AG04450 (cell line): ENCODE measurements around the gene SBNO1. TPM values are rescaled to one million over a fixed set of nuclear protein-coding genes. Genes with fewer than 3 reads are reported as not detected.
"Not testable (repeated sequence)": the region's sequence is repeated elsewhere in the genome, so short reads cannot be mapped to it uniquely, and the experiment has no call there.

Experiments used
- CTCF ChIA-PET: fragments of 300-600, 350-600 bp; formaldehyde crosslinking; extraction: SDS; loops from one replicate; lab custom pipeline; 2022; ENCODE audit warnings: antibody characterized with exemption, inconsistent platforms; lab: Charles Lee
- POLR2A ChIA-PET: fragments of 350-600 bp; formaldehyde crosslinking; extraction: SDS; loops from one replicate; lab custom pipeline; 2021; ENCODE audit warnings: antibody characterized with exemption, inconsistent platforms; lab: Yijun Ruan, JAX
- DNase-seq: peaks from one replicate; pipeline ENCODE4 v3.0.0-alpha.2; 2011; ENCODE audit warnings: low read depth, low spot score
- H3K27ac ChIP-seq: one replicate; pipeline ENCODE4 v1.5.1; 2012; ENCODE audit warnings: low read depth, low read length, control low read depth
- H3K27me3 ChIP-seq: one replicate; pipeline ENCODE4 v1.6.0; 2012; ENCODE audit warnings: low read length; ENCODE audit not compliant: control insufficient read depth, insufficient read depth
- H3K4me3 ChIP-seq: 2 replicates; pipeline ENCODE4 v1.5.1; 2011; ENCODE audit warnings: mild to moderate bottlenecking, low read depth, low read length, control low read depth
- H3K9me3 ChIP-seq: 2 replicates; pipeline ENCODE4 v1.5.1; 2012; ENCODE audit warnings: low read length; ENCODE audit not compliant: control insufficient read depth, insufficient read depth
- polyA plus RNA-seq: library from polyadenylated mRNA; depleted of rRNA; stranded (reverse); fragments of >200 nt; gene quantifications from 2 replicates; pipeline ENCODE4 v1.2.3, GENCODE V29; 2011
- TF ChIP-seq, protein P1 (sequence below): IDR thresholded peaks from 2 replicates; pipeline ENCODE4 v1.5.1; 2011; ENCODE audit warnings: low read depth, low read length, control low read depth, inconsistent platforms

Gene SBNO1
- polyA plus RNA-seq, 1 experiment = 16.0 TPM

DNA sequence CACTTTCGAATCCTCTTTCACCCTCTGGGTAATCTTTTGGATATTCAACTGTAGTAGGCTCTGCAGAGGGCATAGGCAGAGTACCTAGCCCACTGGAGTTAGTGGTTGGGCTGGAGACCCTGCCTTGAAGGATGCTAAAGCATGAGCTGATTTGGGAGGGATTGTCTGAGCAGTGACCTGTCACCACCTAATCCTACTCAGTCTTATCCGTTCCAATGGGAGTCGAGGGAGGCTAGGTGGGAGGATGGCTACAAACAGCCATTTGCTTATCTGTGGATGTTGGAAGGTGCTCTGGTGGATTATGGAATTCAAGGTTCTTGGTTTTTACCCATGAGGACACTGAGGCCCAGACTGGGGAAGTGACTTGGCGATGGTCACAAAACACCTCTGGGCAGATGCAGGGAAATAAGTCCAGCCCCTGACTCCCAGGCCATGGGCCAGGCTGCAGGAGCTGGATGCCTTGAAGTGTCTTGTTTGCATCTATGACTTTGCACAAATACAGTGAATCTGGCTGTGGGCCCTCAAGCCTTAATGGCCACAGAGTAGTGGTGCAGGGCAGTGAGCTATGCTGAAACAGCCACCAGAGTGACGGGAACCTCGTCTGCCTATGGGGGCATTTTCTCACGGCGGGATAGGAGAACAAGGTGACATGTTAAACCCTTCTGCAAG, 23.0 kb upstream of the SBNO1 start:
- ChIA-PET POLR2A (interaction anchor here (1.4 kb wide), 1 partner anchor 22 kb away, joined by 3 read pairs; no protein-coding TSS in a partner anchor), CTCF (no interaction called here)
- H3K9me3 ChIP-seq = no peaks in the 10 kb centered on the region; the same call in 1 of the 2 replicates
- H3K4me3 ChIP-seq = peak overlapping the region; percentile 71
- TF ChIP-seq, protein P1, sequence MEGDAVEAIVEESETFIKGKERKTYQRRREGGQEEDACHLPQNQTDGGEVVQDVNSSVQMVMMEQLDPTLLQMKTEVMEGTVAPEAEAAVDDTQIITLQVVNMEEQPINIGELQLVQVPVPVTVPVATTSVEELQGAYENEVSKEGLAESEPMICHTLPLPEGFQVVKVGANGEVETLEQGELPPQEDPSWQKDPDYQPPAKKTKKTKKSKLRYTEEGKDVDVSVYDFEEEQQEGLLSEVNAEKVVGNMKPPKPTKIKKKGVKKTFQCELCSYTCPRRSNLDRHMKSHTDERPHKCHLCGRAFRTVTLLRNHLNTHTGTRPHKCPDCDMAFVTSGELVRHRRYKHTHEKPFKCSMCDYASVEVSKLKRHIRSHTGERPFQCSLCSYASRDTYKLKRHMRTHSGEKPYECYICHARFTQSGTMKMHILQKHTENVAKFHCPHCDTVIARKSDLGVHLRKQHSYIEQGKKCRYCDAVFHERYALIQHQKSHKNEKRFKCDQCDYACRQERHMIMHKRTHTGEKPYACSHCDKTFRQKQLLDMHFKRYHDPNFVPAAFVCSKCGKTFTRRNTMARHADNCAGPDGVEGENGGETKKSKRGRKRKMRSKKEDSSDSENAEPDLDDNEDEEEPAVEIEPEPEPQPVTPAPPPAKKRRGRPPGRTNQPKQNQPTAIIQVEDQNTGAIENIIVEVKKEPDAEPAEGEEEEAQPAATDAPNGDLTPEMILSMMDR = no peak
- no peak for DNase-seq
- H3K27me3 ChIP-seq = no peaks in the 10 kb centered on the region
- H3K27ac ChIP-seq = peak overlapping the region; percentile 65

DNA sequence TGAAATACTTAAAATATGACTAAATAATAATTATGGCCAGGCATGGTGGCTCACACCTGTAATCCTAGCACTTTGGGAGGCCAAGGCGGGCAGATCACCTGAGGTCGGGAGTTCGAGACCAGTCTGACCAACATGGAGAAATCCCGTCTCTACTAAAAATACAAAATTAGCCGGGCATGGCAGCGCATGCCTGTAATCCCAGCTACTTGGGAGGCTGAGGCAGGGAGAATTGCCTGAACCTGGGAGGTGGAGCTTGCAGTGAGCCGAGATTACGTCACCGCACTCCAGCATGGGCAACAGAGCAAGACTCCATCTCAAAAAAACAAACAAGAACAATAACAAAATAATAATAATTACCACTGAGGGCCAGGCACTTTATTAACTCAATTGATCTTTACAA, 20.9 kb upstream of the SBNO1 start:
- H3K9me3 ChIP-seq, H3K27ac ChIP-seq, H3K27me3 ChIP-seq, H3K4me3 ChIP-seq, DNase-seq: not testable (repeated sequence)
- ChIA-PET CTCF (interaction anchor here (0.6 to 1.0 kb wide), 3 partner anchors 20 to 196 kb away, joined by 4 to 9 read pairs (median 7); no protein-coding TSS in a partner anchor), POLR2A (interaction anchor here (0.7 kb wide), 1 partner anchor 216 kb away, joined by 4 read pairs; no protein-coding TSS in a partner anchor)

DNA sequence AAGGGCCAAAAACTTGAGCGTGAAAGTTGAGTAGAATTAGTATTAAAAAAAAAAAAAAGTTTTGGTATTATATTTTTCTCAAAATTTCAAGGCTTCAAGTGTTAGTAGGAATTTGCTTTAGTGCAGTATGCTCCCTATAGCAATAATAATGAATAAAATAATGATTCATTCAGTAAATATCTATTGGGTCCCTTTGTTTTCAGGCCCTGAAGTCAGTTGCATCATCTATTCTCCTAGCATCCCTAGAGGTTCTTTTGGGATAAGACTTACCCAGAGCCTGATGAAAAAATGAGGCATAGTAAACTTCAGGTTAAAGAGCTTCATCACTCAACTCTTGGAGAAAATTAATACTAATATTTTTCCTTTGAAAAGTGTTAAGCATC, 20.3 kb upstream of the SBNO1 start:
- POLR2A ChIA-PET = no interaction called here
- CTCF ChIA-PET = interaction anchor here (1.0 to 1.6 kb wide), 2 partner anchors 20 to 197 kb away, joined by 4 to 10 read pairs; partner anchors contain the start of gene SBNO1

DNA sequence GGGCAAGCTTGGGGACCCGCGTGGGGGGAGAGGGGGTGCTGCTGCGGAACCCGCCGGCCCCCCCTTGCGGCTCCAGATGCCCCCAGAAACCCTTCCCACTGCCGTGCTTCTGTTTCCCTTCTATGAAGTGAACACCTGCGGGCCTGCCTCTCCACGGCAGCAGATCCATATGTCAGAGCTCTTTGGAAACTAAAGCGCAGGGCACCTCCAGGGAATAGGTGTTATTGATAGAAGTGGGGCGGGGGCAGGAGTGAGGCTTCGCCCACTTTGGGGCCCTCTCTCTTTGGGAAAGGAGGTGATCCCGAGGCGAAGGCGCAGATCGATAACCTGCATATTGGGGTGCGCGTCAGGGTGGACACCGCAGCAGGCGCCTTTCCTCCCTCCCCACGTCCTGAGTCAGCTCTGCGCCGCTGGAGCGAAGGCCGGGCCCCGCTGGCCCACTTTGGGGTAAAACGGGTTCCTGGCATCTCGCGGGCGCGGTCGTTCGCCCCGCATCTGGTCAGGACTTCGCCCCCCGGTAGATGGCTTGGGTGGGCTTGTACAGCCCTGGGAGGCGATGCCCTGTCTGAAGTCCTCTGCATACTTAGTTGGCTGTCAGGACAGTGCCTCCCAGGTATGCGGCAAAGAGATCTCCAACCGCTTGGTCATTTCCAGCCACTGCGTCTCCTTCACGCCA, 19.8 kb upstream of the SBNO1 start:
- TF ChIP-seq, protein P1 = no peak
- Histone ChIP-seq H3K27ac (peak overlapping the region; percentile 81), H3K9me3 (no peaks in the 10 kb centered on the region; the same call in 1 of the 2 replicates), H3K27me3 (no peaks in the 10 kb centered on the region), H3K4me3 (peak overlapping the region; percentile 76)
- no peak for DNase-seq
- ChIA-PET POLR2A (interaction anchor here (0.5 to 1.9 kb wide), 7 partner anchors 17 to 350 kb away, joined by 3 to 35 read pairs (median 4); partner anchors contain the start of genes MPHOSPH9, MTRFR and SNRNP35), CTCF (interaction anchor here (1.6 kb wide), 1 partner anchor 19 kb away, joined by 10 read pairs; the partner anchor contains the start of gene SBNO1)

More for the DNA sequence above, 20.3 kb upstream of the SBNO1 start:
- H3K27ac ChIP-seq = peak overlapping the region; percentile 81
- TF ChIP-seq, protein P1 = peak; percentile 25
- peak overlapping the region; percentile 76 for H3K4me3 ChIP-seq
- no peaks in the 10 kb centered on the region; the same call in 1 of the 2 replicates for H3K9me3 ChIP-seq
- DNase-seq = no peak
- H3K27me3 ChIP-seq = no peaks in the 10 kb centered on the region

DNA sequence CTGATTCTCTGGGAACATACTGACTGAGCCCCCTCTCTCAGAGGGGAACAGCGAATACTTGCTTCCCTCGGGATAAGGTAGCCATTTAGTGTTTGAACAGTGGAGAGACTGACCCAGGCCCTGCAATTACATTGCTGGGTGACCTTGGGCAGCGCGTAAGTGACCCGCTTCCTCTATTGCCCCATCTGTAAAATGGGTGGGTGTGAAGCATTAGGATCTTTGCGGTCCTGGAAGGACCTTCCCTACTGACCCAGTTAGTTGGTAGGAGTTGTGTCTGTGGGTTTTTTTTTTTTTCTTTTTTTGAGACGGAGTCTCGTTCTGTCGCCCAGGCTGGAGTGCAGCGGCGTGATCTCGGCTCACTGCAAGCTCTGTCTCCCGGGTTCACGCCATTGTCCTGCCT, 18.0 kb upstream of the SBNO1 start:
- CTCF ChIA-PET = no interaction called here
- no peak for DNase-seq
- Histone ChIP-seq H3K9me3 (no peaks in the 10 kb centered on the region; the same call in 1 of the 2 replicates), H3K4me3 (no peak overlapping the region), H3K27ac (no peak overlapping the region), H3K27me3 (no peaks in the 10 kb centered on the region)
- POLR2A ChIA-PET = interaction anchor here (1.9 kb wide), 1 partner anchor 17 kb away, joined by 35 read pairs; no protein-coding TSS in a partner anchor
- TF ChIP-seq, protein P1 = no peak
